HL-60/S4 treated with phorbol 12-myristate 13-acetate at 8.2 ng/mL for 4 days and 3 days (cell line): Measurements from ENCODE around the gene TMEM130.

Experiments
- in situ Hi-C: fragments of 300-500 bp; cut with MboI; formaldehyde crosslinking; loops from 2 replicates; pipeline ENCODE4 v1.15.0; 2022; ENCODE audit warnings: low sequenced_read_pairs

The TMEM130 gene

GRCh38 chr7:98852826-98853225 is 17.0 kb downstream of the TMEM130 start:
- in situ Hi-C loops = no loop called here

- in situ Hi-C loops = loop anchor here (25.0 kb wide), 1 partner anchor 437 kb away; the partner anchor contains the start of gene BAIAP2L1
Measured at GRCh38 chr7:98848918-98849317, 20.9 kb downstream of the TMEM130 start.

GRCh38 chr7:98842552-98842951 is 27.3 kb downstream of the TMEM130 start:
- in situ Hi-C loops = loop anchor here (25.0 kb wide), 1 partner anchor 430 kb away; the partner anchor contains the start of gene BAIAP2L1

- in situ Hi-C loops = loop anchor here (25.0 kb wide), 1 partner anchor 429 kb away; the partner anchor contains the start of gene BAIAP2L1
Measured at GRCh38 chr7:98841179-98841997, 28.4 kb downstream of the TMEM130 start.

- in situ Hi-C loops = loop anchor here (25.0 kb wide), 1 partner anchor 428 kb away; the partner anchor contains the start of gene BAIAP2L1
Measured at GRCh38 chr7:98840722-98841121, 29.1 kb downstream of the TMEM130 start.

- in situ Hi-C loops = loop anchor here (25.0 kb wide), 1 partner anchor 428 kb away; the partner anchor contains the start of gene BAIAP2L1
Measured at GRCh38 chr7:98840096-98840495, 29.7 kb downstream of the TMEM130 start.

- in situ Hi-C loops = loop anchor here (25.0 kb wide), 1 partner anchor 425 kb away; the partner anchor contains the start of gene BAIAP2L1
Measured at GRCh38 chr7:98837630-98837972, 32.2 kb downstream of the TMEM130 start.

- in situ Hi-C loops = loop anchor here (25.0 kb wide), 1 partner anchor 425 kb away; the partner anchor contains the start of gene BAIAP2L1
Measured at GRCh38 chr7:98836811-98837629, 32.8 kb downstream of the TMEM130 start.

- in situ Hi-C loops = loop anchor here (25.0 kb wide), 1 partner anchor 423 kb away; the partner anchor contains the start of gene BAIAP2L1
Measured at GRCh38 chr7:98834949-98835348, 34.9 kb downstream of the TMEM130 start.

- in situ Hi-C loops = loop anchor here (25.0 kb wide), 1 partner anchor 421 kb away; the partner anchor contains the start of gene BAIAP2L1
Measured at GRCh38 chr7:98833022-98833421, 36.8 kb downstream of the TMEM130 start.

- in situ Hi-C loops = loop anchor here (25.0 kb wide), 1 partner anchor 419 kb away; the partner anchor contains the start of gene BAIAP2L1
Measured at GRCh38 chr7:98831641-98832221, 38.1 kb downstream of the TMEM130 start.

GRCh38 chr7:98830972-98831548 is 38.8 kb downstream of the TMEM130 start:
- in situ Hi-C loops = loop anchor here (25.0 kb wide), 1 partner anchor 419 kb away; the partner anchor contains the start of gene BAIAP2L1

- in situ Hi-C loops = loop anchor here (25.0 kb wide), 1 partner anchor 416 kb away; the partner anchor contains the start of gene BAIAP2L1
Measured at GRCh38 chr7:98828368-98828767, 41.4 kb downstream of the TMEM130 start.

- in situ Hi-C loops = loop anchor here (25.0 kb wide), 1 partner anchor 415 kb away; the partner anchor contains the start of gene BAIAP2L1
Measured at GRCh38 chr7:98827258-98827657, 42.6 kb downstream of the TMEM130 start.

GRCh38 chr7:98826811-98827231 is 43.0 kb downstream of the TMEM130 start:
- in situ Hi-C loops = loop anchor here (25.0 kb wide), 1 partner anchor 415 kb away; the partner anchor contains the start of gene BAIAP2L1

- in situ Hi-C loops = loop anchor here (25.0 kb wide), 1 partner anchor 414 kb away; the partner anchor contains the start of gene BAIAP2L1
Measured at GRCh38 chr7:98826387-98826786, 43.4 kb downstream of the TMEM130 start.

- in situ Hi-C loops = no loop called here
Measured at GRCh38 chr7:98823226-98823625, 46.6 kb downstream of the TMEM130 start.

GRCh38 chr7:98821348-98821747 is 48.5 kb downstream of the TMEM130 start:
- in situ Hi-C loops = no loop called here

GRCh38 chr7:98816967-98817710 is 52.7 kb downstream of the TMEM130 start:
- in situ Hi-C loops = no loop called here
